MG63 (cell line): Measurements from ENCODE around the gene ZNF346. TPM values are rescaled to one million over a fixed set of nuclear protein-coding genes. Genes with fewer than 3 reads are reported as not detected.
"Not testable (repeated sequence)": the region's sequence is repeated elsewhere in the genome, so short reads cannot be mapped to it uniquely, and the experiment has no call there.

Experiments used
- DNase-seq: peaks from one replicate; pipeline ENCODE4 v3.0.0-alpha.2; 2020
- H3K27me3 ChIP-seq: fragments of 250-450 bp; sonication (Bioruptor Pico); 2 replicates; pipeline ENCODE4 v1.5.1; 2020; ENCODE audit warnings: mild to moderate bottlenecking, moderate library complexity
- H3K36me3 ChIP-seq: fragments of 250-450 bp; sonication (Bioruptor Pico); 2 replicates; pipeline ENCODE4 v1.5.1; 2020; ENCODE audit warnings: mild to moderate bottlenecking, moderate library complexity
- H3K4me3 ChIP-seq: fragments of 250-450 bp; sonication (Bioruptor Pico); 2 replicates; pipeline ENCODE4 v1.5.1; 2020; ENCODE audit warnings: mild to moderate bottlenecking, moderate library complexity
- H3K9me3 ChIP-seq: fragments of 250-450 bp; sonication (Bioruptor Pico); 2 replicates; pipeline ENCODE4 v1.5.1; 2020; ENCODE audit warnings: mild to moderate bottlenecking, moderate library complexity
- total RNA-seq: library from RNA; depleted of rRNA; stranded (reverse); fragments of >200 nt; shearing (Covaris generic); gene quantifications from 2 replicates; pipeline ENCODE4 v1.2.3, GENCODE V29; 2014; ENCODE audit warnings: low replicate concordance

The ZNF346 gene
- total RNA-seq, 1 experiment from 2014 or later, result 28.8 TPM

- no peaks in the 10 kb centered on the region for H3K27me3 ChIP-seq
- peak; percentile 96 for DNase-seq
- H3K9me3 ChIP-seq, result no peaks in the 10 kb centered on the region
- H3K36me3 ChIP-seq, result peaks cover 47% of the 10 kb centered on the region
- no peak overlapping the region for H3K4me3 ChIP-seq
Observed at GRCh38 chr5:177040814-177041420, 18.4 kb downstream of the ZNF346 start.

- no peak overlapping the region for H3K4me3 ChIP-seq
- DNase-seq, result peak; percentile 57
- peaks cover 47% of the 10 kb centered on the region for H3K36me3 ChIP-seq
- no peaks in the 10 kb centered on the region for H3K27me3 ChIP-seq
- H3K9me3 ChIP-seq, result no peaks in the 10 kb centered on the region
Observed at GRCh38 chr5:177041936-177042335, 19.4 kb downstream of the ZNF346 start.

- DNase-seq, result no peak
- no peaks in the 10 kb centered on the region for H3K27me3 ChIP-seq
- H3K36me3 ChIP-seq, result peaks cover 47% of the 10 kb centered on the region
Observed at GRCh38 chr5:177043114-177043513, 20.6 kb downstream of the ZNF346 start.

GRCh38 chr5:177043958-177044357 is 21.5 kb downstream of the ZNF346 start:
- Histone ChIP-seq H3K27me3 (no peaks in the 10 kb centered on the region), H3K9me3 (no peaks in the 10 kb centered on the region), H3K36me3 (peaks cover 51% of the 10 kb centered on the region), H3K4me3 (no peak overlapping the region)
- no peak for DNase-seq

More at GRCh38 chr5:177043114-177043513, 20.6 kb downstream of the ZNF346 start:
- Histone ChIP-seq H3K9me3 (no peaks in the 10 kb centered on the region), H3K4me3 (no peak overlapping the region)

GRCh38 chr5:177044641-177045040 is 22.1 kb downstream of the ZNF346 start:
- DNase-seq, result no peak
- H3K9me3 ChIP-seq, result no peaks in the 10 kb centered on the region
- peaks cover 54% of the 10 kb centered on the region for H3K36me3 ChIP-seq
- H3K4me3 ChIP-seq, result no peak overlapping the region
- no peaks in the 10 kb centered on the region for H3K27me3 ChIP-seq

GRCh38 chr5:177045631-177046030 is 23.1 kb downstream of the ZNF346 start:
- Histone ChIP-seq H3K9me3 (no peaks in the 10 kb centered on the region), H3K36me3 (peaks cover 60% of the 10 kb centered on the region), H3K27me3 (no peaks in the 10 kb centered on the region), H3K4me3 (no peak overlapping the region)
- DNase-seq, result no peak

GRCh38 chr5:177048531-177048930 is 26.0 kb downstream of the ZNF346 start:
- not testable (repeated sequence) for H3K27me3 ChIP-seq

GRCh38 chr5:177049285-177049684 is 26.8 kb downstream of the ZNF346 start:
- Histone ChIP-seq H3K4me3 (no peak overlapping the region), H3K36me3 (peaks cover 58% of the 10 kb centered on the region), H3K9me3 (no peaks in the 10 kb centered on the region), H3K27me3 (no peaks in the 10 kb centered on the region)
- no peak for DNase-seq

More at GRCh38 chr5:177048531-177048930, 26.0 kb downstream of the ZNF346 start:
- not testable (repeated sequence) for DNase-seq, H3K9me3 ChIP-seq, H3K4me3 ChIP-seq
- peaks cover 61% of the 10 kb centered on the region for H3K36me3 ChIP-seq

GRCh38 chr5:177064500-177065277 is 42.2 kb downstream of the ZNF346 start:
- no peak overlapping the region for H3K4me3 ChIP-seq
- peaks cover 4% of the 10 kb centered on the region; the same call in 1 of the 2 replicates for H3K27me3 ChIP-seq
- H3K9me3 ChIP-seq, result no peaks in the 10 kb centered on the region
- DNase-seq, result no peak
- H3K36me3 ChIP-seq, result peaks cover 61% of the 10 kb centered on the region

- Histone ChIP-seq H3K4me3 (no peak overlapping the region), H3K27me3 (peaks cover 4% of the 10 kb centered on the region; the same call in 1 of the 2 replicates), H3K36me3 (peaks cover 55% of the 10 kb centered on the region), H3K9me3 (no peaks in the 10 kb centered on the region)
- DNase-seq, result no peak
Observed at GRCh38 chr5:177065491-177065890, 43.0 kb downstream of the ZNF346 start.

GRCh38 chr5:177066224-177066623 is 43.7 kb downstream of the ZNF346 start:
- H3K4me3 ChIP-seq, result no peak overlapping the region
- peaks cover 53% of the 10 kb centered on the region for H3K36me3 ChIP-seq
- DNase-seq, result no peak
- H3K27me3 ChIP-seq, result peaks cover 4% of the 10 kb centered on the region; the same call in 1 of the 2 replicates
- no peaks in the 10 kb centered on the region for H3K9me3 ChIP-seq

GRCh38 chr5:177067503-177067902 is 45.0 kb downstream of the ZNF346 start:
- H3K9me3 ChIP-seq, result no peaks in the 10 kb centered on the region
- peaks cover 41% of the 10 kb centered on the region for H3K36me3 ChIP-seq
- 0 out of 2 replicates have a peak, but pooled peaks cover under 1% of the 10 kb centered on the region for H3K27me3 ChIP-seq
- H3K4me3 ChIP-seq, result no peak overlapping the region
- DNase-seq, result no peak

- no peaks in the 10 kb centered on the region for H3K27me3 ChIP-seq
- H3K36me3 ChIP-seq, result peaks cover 28% of the 10 kb centered on the region
- H3K9me3 ChIP-seq, result no peaks in the 10 kb centered on the region
- DNase-seq, result no peak
- no peak overlapping the region for H3K4me3 ChIP-seq
Observed at GRCh38 chr5:177070536-177071191, 48.2 kb downstream of the ZNF346 start.

- H3K36me3 ChIP-seq, result peaks cover 20% of the 10 kb centered on the region
- H3K9me3 ChIP-seq, result no peaks in the 10 kb centered on the region
- H3K27me3 ChIP-seq, result no peaks in the 10 kb centered on the region
- peak; percentile 55 for DNase-seq
- no peak overlapping the region for H3K4me3 ChIP-seq
Observed at GRCh38 chr5:177071666-177072385, 49.3 kb downstream of the ZNF346 start.

GRCh38 chr5:177077335-177077734 is 54.8 kb downstream of the ZNF346 start:
- Histone ChIP-seq H3K4me3 (no peak overlapping the region), H3K36me3 (peaks cover 16% of the 10 kb centered on the region), H3K9me3 (no peaks in the 10 kb centered on the region), H3K27me3 (no peaks in the 10 kb centered on the region)
- no peak for DNase-seq

- H3K4me3 ChIP-seq, result no peak overlapping the region
- no peaks in the 10 kb centered on the region for H3K9me3 ChIP-seq
Observed at GRCh38 chr5:177079606-177080005, 57.1 kb downstream of the ZNF346 start.

GRCh38 chr5:177080265-177080664 is 57.8 kb downstream of the ZNF346 start:
- Histone ChIP-seq H3K36me3 (peaks cover 2% of the 10 kb centered on the region; the same call in 1 of the 2 replicates), H3K27me3 (no peaks in the 10 kb centered on the region), H3K9me3 (no peaks in the 10 kb centered on the region), H3K4me3 (no peak overlapping the region)
- DNase-seq, result no peak

More at GRCh38 chr5:177079606-177080005, 57.1 kb downstream of the ZNF346 start:
- Histone ChIP-seq H3K36me3 (peaks cover 2% of the 10 kb centered on the region; the same call in 1 of the 2 replicates), H3K27me3 (no peaks in the 10 kb centered on the region)
- no peak for DNase-seq
